ENCODE results near the gene CRB1. TPM values are rescaled to one million over a fixed set of nuclear protein-coding genes. Genes with fewer than 3 reads are reported as not detected.

CRB1 gene
- total and polyA plus RNA-seq, 2 experiments from 2014 or later, result 0.27 to 0.56 TPM

DNA sequence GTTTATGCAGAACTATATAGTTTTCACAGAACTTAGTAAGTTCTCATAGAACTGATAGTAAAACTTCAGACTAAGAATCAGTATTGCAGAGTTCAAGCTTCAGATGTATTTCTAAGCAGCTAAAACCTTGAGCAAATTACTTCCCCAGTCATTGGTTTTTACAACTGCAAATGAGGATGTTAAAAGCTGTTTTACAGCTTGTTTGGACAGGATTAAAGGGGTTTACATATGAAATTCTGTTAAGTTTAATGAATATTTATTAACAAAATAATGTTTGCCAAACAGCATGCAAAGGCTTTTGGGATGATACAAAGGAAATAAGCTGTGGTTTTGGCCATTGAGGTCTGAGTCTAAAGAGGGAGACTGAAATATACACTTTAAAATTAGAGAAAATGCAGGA is 39.1 kb downstream of the CRB1 start:
- peaks cover 2% of the 10 kb centered on the region for H3K27me3 Mint-ChIP-seq (ENCODE audit: insufficient read depth, low read depth, poor library complexity)
- Histone ChIP-seq H3F3A (replicated peaks; ENCODE audit: low read depth) (no peaks in the 10 kb centered on the region), H4K20me1 (replicated peaks; ENCODE audit: insufficient read depth) (no peaks in the 10 kb centered on the region; the same call in 1 of the 2 replicates), H3K79me2 (replicated peaks; ENCODE audit: insufficient read depth) (no peaks in the 10 kb centered on the region), H3K9me2 (ENCODE audit: insufficient read depth) (no peaks in the 10 kb centered on the region), H3K27me3 (ENCODE audit: insufficient read depth) (no peaks in the 10 kb centered on the region), H3K36me3 (ENCODE audit: insufficient read depth) (no peaks in the 10 kb centered on the region), H2AFZ (no peak overlapping the region), H3K27ac (ENCODE audit: low read depth) (no peak overlapping the region), H3K4me3 (no peak overlapping the region), H3K4me1 (ENCODE audit: insufficient read depth) (no peaks in the 10 kb centered on the region), H3K4me2 (no peak overlapping the region)
- no peak for TF ChIP-seq JUNB (IDR thresholded peaks at IDR 0.05; ENCODE audit: unreplicated experiment)
- no peak for TF ChIP-seq EZH2phosphoT487 (IDR thresholded peaks at IDR 0.05; ENCODE audit: unreplicated experiment)
- no peak for TF ChIP-seq NANOG (IDR thresholded peaks at IDR 0.05; ENCODE audit: borderline replicate concordance)
- TF ChIP-seq, protein P1, sequence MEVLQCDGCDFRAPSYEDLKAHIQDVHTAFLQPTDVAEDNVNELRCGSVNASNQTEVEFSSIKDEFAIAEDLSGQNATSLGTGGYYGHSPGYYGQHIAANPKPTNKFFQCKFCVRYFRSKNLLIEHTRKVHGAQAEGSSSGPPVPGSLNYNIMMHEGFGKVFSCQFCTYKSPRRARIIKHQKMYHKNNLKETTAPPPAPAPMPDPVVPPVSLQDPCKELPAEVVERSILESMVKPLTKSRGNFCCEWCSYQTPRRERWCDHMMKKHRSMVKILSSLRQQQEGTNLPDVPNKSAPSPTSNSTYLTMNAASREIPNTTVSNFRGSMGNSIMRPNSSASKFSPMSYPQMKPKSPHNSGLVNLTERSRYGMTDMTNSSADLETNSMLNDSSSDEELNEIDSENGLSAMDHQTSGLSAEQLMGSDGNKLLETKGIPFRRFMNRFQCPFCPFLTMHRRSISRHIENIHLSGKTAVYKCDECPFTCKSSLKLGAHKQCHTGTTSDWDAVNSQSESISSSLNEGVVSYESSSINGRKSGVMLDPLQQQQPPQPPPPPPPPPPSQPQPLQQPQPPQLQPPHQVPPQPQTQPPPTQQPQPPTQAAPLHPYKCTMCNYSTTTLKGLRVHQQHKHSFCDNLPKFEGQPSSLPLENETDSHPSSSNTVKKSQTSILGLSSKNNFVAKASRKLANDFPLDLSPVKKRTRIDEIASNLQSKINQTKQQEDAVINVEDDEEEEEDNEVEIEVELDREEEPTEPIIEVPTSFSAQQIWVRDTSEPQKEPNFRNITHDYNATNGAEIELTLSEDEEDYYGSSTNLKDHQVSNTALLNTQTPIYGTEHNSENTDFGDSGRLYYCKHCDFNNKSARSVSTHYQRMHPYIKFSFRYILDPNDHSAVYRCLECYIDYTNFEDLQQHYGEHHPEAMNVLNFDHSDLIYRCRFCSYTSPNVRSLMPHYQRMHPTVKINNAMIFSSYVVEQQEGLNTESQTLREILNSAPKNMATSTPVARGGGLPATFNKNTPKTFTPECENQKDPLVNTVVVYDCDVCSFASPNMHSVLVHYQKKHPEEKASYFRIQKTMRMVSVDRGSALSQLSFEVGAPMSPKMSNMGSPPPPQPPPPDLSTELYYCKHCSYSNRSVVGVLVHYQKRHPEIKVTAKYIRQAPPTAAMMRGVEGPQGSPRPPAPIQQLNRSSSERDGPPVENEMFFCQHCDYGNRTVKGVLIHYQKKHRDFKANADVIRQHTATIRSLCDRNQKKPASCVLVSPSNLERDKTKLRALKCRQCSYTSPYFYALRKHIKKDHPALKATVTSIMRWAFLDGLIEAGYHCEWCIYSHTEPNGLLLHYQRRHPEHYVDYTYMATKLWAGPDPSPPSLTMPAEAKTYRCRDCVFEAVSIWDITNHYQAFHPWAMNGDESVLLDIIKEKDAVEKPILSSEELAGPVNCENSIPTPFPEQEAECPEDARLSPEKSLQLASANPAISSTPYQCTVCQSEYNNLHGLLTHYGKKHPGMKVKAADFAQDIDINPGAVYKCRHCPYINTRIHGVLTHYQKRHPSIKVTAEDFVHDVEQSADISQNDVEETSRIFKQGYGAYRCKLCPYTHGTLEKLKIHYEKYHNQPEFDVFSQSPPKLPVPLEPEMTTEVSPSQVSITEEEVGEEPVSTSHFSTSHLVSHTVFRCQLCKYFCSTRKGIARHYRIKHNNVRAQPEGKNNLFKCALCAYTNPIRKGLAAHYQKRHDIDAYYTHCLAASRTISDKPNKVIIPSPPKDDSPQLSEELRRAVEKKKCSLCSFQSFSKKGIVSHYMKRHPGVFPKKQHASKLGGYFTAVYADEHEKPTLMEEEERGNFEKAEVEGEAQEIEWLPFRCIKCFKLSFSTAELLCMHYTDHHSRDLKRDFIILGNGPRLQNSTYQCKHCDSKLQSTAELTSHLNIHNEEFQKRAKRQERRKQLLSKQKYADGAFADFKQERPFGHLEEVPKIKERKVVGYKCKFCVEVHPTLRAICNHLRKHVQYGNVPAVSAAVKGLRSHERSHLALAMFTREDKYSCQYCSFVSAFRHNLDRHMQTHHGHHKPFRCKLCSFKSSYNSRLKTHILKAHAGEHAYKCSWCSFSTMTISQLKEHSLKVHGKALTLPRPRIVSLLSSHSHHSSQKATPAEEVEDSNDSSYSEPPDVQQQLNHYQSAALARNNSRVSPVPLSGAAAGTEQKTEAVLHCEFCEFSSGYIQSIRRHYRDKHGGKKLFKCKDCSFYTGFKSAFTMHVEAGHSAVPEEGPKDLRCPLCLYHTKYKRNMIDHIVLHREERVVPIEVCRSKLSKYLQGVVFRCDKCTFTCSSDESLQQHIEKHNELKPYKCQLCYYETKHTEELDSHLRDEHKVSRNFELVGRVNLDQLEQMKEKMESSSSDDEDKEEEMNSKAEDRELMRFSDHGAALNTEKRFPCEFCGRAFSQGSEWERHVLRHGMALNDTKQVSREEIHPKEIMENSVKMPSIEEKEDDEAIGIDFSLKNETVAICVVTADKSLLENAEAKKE (CRISPR knock-in tag; IDR thresholded peaks at IDR 0.05), result no peak
- no peak overlapping the region for H3K4me3 Mint-ChIP-seq
- H3K4me1 Mint-ChIP-seq, result 0 out of 3 replicates have a peak, but pooled peaks cover 2% of the 10 kb centered on the region
- ATAC-seq (no peak), DNase-seq (ENCODE audit: low spot score) (no peak)
- no peaks in the 10 kb centered on the region for H3K9me3 Mint-ChIP-seq
- H3K36me3 Mint-ChIP-seq (ENCODE audit: low read depth), result no peaks in the 10 kb centered on the region
- no peak overlapping the region for H3K27ac Mint-ChIP-seq

DNA sequence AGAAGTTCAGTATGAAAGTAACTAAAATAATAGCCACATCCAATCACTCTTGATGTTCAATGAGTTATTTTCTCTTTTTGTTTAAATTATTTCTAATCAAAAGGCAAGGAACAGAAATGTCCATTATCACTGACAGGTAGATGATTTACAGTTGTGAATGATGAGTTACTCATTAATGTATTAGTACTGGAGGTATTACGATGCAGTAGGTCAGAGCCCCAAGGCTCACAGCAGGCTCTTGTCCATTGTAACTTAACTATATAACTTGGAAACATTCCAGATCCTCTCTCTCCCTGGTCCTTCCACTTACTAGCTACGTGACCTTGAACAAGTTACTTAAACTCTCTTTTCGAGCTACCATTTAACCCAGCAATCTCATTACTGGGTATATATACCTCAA is 39.5 kb downstream of the CRB1 start:
- DNase-seq (ENCODE audit: low spot score) (no peak), ATAC-seq (no peak)
- Histone ChIP-seq H3K4me3 (no peak overlapping the region), H3K27ac (ENCODE audit: low read depth) (no peak overlapping the region), H4K20me1 (replicated peaks; ENCODE audit: insufficient read depth) (no peaks in the 10 kb centered on the region; the same call in 1 of the 2 replicates), H2AFZ (no peak overlapping the region), H3K4me1 (ENCODE audit: insufficient read depth) (no peaks in the 10 kb centered on the region), H3K27me3 (ENCODE audit: insufficient read depth) (no peaks in the 10 kb centered on the region), H3K36me3 (ENCODE audit: insufficient read depth) (no peaks in the 10 kb centered on the region), H3K9me2 (ENCODE audit: insufficient read depth) (no peaks in the 10 kb centered on the region), H3K79me2 (replicated peaks; ENCODE audit: insufficient read depth) (no peaks in the 10 kb centered on the region), H3K4me2 (no peak overlapping the region), H3F3A (replicated peaks; ENCODE audit: low read depth) (no peaks in the 10 kb centered on the region)
- Mint-ChIP-seq H3K4me3 (no peak overlapping the region), H3K36me3 (ENCODE audit: low read depth) (no peaks in the 10 kb centered on the region), H3K27me3 (ENCODE audit: insufficient read depth, low read depth, poor library complexity) (peaks cover 2% of the 10 kb centered on the region), H3K9me3 (no peaks in the 10 kb centered on the region), H3K27ac (no peak overlapping the region), H3K4me1 (0 out of 3 replicates have a peak, but pooled peaks cover 2% of the 10 kb centered on the region)
- no peak for TF ChIP-seq POLR2AphosphoS5 (IDR thresholded peaks at IDR 0.05; ENCODE audit: low read depth)
- TF ChIP-seq, protein P2, sequence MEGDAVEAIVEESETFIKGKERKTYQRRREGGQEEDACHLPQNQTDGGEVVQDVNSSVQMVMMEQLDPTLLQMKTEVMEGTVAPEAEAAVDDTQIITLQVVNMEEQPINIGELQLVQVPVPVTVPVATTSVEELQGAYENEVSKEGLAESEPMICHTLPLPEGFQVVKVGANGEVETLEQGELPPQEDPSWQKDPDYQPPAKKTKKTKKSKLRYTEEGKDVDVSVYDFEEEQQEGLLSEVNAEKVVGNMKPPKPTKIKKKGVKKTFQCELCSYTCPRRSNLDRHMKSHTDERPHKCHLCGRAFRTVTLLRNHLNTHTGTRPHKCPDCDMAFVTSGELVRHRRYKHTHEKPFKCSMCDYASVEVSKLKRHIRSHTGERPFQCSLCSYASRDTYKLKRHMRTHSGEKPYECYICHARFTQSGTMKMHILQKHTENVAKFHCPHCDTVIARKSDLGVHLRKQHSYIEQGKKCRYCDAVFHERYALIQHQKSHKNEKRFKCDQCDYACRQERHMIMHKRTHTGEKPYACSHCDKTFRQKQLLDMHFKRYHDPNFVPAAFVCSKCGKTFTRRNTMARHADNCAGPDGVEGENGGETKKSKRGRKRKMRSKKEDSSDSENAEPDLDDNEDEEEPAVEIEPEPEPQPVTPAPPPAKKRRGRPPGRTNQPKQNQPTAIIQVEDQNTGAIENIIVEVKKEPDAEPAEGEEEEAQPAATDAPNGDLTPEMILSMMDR (conservative IDR thresholded peaks at IDR 0.05; ENCODE audit: low read depth in 2 of 2), result no peak
